Activated CD4-positive, alpha-beta T cell treated with anti-CD3 and anti-CD28 coated beads, Interleukin-2, amount 50 U/mL, for 24 hours (primary cell): ENCODE measurements around the gene USP31.
"Not testable (repeated sequence)": the region's sequence is repeated elsewhere in the genome, so short reads cannot be mapped to it uniquely, and the experiment has no call there.

ENCODE experiments used
- DNase-seq, 2 donors: peaks; one replicate each; pipeline ENCODE4 v3.0.0-alpha.2; 2020; ENCODE audit warnings: low read depth in 1 of 2, low spot score in 1 of 2

Gene USP31

GRCh38 chr16:23156946-23157460 is 7.8 kb upstream of the USP31 start:
- no peak for DNase-seq

DNA sequence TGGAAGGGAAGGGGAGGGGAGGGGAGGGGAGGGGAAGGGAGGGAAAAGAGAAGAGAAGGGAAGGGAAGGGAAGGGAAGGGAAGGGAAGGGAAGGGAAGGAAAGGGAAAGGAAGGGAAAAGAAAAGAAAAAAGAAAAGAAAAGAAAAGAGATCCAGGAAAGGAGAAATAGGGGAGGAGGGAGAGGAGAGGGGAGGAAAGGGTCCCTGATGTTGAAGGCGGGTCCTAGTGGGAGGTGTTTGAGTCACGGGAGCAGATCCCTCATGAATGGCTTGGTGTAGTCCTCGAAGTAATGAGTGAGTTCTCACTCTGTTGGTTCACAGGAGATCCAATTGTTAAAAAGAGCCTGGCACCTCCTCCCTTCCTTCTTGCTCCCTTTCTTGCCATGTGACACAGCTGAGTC is 6.9 kb upstream of the USP31 start:
- DNase-seq: no peak

DNA sequence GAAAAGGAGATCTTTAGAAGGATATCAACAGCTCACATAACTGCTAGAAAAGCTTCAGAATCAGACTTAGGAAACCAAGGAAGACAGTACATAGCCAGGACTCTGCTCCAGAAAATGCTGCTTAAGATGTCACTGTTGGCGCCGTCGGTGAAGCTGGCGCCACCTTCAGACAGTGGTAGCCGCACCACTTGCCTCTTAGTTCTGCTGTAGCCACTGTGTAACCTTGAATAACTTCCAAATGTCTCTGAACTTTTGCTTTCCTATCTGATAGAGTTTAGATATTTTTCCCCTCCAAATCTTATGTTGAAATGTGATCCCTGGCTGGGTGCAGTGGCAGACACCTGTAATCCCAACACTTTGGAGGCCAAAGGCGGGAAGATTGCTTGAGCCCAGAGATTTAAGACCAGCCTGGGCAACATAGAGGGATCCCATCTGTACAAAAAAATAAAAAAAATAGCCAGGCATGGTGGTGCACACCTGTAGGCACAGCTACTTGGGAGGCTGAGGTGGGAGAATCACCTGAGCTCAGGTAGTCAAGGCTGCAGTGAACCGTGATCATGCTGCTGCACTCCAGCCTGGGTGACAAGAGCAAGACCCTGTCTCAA is 6.3 kb upstream of the USP31 start:
- no peak for DNase-seq

DNA sequence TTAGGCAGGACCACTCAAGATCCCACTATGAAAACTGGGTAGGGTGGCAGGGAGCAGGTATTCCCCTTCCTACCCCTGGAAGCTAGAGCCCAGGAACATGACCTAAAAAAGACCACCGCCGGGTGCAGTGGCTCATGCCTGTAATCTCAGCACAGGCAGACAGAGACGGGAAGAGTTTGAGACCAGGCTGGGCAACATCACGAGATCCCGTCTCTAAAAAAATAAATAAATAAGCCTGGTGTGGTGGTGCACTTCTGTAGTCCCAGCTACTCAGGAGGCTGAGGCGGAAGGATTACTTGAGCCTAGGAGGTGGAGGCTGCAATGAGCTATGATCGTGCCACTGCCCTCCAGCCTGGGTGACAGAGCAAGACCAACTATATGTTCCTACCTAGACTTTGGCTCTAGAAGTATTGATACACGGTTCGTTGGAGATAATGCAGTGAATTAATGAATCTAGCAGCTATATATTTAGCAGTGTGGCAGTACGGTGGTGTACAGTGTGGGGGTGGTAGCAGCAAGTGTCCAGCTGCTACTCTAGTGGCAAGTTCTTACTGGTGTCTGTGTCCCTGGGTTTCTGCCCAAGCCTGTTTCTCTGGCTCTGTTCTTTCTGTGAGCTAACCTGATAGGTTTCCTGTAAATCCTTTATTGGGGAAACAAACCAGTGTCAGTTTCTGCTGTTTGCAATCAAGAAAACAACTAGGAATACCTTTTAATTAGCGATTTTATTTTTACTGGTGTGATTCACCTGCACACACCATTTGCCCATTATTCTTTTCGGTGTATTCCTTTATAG is 3.3 kb upstream of the USP31 start:
- DNase-seq: no peak

DNA sequence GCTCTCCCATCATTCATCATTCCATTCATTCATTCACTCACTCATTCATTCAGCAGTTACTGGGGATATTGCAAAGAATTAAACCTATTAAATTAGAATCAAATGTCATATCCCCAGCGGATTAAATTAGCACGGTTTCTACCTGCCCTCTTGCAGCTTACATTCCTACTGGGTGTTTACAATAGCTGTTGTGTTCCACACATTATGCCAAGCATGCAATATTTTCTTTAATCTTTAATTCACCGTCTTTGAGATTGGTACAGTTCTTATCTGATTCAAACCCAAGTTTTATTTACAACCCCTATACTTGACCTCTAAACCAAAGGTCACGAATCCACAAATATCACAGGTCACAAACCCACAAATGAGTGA is 727 bp upstream of the USP31 start:
- DNase-seq: no peak

DNA sequence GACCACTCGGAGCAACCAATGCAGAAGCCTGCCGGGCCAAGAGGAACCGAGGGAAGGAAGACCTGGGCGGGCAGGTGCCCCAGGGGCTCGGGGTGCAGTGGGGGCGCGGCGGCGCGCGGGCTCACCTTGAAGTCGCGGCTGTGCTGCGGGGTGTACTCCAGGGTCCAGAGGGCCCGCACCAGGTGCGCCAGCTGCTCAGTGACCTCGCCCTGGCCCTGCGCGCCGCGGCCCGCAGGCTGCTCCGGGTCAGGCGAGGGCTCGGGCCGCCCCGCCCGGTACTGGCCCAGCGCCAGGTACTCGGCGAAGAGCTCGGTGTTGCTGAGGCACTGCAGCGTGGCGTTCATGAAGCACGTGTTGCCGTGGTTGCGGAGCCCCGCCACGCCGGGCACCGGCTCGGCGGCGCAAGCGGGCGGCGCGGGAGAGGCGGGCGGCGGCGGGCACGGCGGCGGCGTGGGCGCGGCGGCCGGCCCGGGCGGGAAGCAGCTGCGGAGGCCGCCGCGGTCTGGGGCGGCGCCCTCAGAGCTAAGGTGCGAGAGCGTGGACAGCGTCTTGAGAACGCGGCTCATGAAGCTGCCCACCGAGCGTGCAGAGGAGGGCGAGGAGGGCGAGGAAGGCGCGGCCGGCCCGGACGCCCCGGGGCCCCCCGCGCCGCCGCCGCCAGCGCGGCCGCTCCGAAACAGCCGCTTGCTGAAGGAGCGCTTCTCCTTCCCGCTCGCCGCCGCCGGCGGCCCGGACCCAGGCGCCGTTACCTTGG is 562 bp downstream of the USP31 start:
- DNase-seq: peak; percentile 18 to 30

DNA sequence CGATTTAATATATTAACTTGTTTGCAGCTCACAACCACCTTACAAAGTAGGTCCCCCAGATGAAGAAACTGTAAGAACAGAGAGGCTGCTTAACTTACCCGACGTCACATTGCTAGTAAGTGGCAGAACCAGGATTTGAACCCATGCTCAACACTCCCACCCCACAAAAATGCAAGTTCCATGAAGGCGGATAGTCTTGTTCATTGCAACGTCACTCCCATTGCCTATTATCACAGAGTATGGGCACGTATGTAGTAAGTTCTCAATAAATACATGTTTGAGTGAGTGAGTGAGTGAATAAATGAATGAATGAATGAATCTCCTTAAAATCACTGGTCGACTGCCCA is 1.1 kb downstream of the USP31 start:
- no peak for DNase-seq

GRCh38 chr16:23147666-23148065 is 1.6 kb downstream of the USP31 start:
- DNase-seq: no peak

GRCh38 chr16:23146877-23147601 is 2.2 kb downstream of the USP31 start:
- DNase-seq: no peak

DNA sequence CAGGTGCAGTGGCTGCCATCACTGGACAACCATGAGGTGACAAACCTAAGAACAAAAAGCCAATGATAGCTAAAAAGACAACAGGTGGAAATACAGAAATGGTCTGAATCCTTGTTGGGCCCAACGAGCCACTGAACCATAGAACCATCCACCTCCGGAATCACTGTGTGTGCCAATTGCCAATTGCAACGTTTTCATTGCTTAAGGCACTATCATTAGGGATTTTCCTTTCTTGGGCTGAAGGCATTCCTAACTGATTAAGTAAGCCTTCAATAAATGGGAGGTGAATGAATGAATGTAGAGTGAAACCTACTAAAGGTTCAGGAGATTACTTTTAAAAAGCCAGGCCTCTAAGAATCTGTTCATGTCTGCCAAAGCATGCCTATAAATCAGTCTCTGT is 3.6 kb downstream of the USP31 start:
- DNase-seq: no peak

DNA sequence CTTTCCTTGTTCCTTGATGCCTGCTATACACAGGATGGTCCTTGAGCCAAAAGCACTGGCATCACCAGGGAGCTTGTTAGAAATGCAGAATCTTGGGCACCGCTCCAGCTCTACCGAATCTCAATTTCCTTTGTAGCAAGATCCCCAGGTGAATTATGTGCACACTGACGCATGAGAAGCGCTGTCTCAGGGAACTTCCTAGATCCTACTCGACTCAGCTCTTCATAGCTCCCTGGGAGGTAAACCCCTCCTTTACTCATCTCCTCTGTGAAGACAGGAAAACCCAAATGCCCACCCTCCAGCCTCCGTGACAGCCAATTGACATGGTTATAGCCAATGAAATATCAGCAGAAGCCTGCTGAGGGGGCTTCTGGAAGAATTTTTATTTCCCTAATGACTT is 4.1 kb downstream of the USP31 start:
- no peak for DNase-seq

GRCh38 chr16:23144393-23144792 is 4.9 kb downstream of the USP31 start:
- DNase-seq: not testable (repeated sequence)

DNA sequence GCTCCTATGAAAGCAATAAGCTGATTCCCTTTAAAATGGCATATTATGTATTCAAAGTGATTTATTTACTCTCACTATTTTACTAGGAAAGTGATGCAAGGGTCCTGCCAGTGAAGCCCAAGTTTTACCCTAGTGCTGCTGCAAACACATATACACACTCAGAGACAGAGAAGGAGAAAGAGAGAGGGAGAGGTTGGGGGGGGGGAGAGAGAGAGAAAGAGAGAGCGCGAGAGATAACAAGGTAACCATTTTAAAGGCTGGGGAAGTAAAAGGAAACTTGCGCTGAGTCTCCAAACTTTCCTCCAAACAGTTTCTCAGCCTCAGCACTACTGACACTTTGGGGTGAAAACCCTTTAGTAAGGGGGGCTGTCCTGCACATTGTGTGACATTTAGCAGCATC is 5.9 kb downstream of the USP31 start:
- no peak for DNase-seq

DNA sequence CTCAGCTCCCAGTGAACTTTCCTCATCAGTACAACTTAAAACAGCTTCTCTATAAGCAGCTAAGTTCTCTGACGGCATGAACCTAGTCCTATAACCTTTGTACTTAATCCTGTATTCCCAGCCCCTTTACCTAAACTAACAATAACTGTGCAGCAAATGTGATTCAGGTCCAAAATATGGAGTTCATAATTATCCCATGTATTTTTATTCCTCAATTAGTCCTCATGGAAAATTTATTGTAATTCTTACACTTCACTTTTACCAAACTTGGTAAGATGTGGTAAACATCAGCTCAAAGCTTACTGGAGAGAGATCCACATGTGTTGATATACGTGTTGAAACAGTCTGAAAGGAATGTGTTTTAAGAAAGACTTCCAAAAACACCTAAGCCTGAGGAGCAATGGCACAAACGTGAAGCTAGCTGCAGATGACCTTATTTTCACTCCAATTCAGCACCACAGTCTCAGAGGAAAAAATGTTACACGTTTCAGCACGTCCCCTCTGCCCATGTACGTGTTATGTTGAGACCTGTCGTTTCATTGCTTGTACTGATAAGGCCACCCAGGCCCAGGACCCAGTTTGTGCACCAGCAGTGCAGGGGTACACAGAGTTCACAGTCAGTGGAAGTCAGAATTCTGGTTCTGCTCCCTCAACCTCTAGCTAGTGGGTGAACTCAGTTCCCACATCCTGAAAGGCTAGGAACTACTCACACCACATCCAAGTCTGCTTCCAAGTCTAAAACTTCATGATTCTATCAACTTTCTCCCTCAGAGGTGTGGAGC is 7.1 kb downstream of the USP31 start:
- no peak for DNase-seq

DNA sequence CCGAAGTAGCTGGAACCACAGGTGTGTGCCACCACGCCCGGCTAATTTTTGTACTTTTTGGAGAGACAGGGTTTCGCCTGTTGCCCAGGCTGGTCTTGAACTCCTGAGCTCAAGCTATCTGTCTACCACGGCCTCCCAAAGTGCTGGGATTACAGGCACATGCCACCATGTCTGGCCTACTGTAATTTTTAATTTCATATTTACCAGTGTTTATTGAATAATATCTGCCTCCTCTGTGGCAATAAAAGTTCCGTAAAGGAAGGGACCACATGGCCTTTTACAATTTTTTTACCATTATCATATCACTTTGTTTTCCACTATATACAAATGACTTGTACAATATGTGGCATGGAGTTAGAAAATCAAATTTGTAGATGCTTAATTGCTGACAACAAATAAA is 7.8 kb downstream of the USP31 start:
- DNase-seq: no peak

DNA sequence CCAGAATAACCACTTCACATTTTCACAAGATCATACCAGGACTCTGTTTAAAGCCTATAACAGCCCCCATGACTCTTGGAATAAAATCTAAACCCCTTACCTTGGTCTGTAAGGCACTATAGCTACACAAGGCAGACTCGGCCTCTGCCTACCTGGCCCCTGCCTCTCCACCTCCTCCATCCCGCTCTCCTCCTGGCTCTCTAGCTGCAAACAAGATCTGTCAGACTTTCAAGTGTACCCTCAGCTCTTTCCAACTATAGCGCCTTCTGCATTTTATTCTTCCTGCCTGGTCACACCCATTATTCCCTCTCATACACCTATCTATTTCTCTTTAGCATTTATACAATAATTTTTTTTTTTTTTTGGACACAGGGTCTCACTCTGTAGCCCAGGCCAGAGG is 8.2 kb downstream of the USP31 start:
- no peak for DNase-seq

DNA sequence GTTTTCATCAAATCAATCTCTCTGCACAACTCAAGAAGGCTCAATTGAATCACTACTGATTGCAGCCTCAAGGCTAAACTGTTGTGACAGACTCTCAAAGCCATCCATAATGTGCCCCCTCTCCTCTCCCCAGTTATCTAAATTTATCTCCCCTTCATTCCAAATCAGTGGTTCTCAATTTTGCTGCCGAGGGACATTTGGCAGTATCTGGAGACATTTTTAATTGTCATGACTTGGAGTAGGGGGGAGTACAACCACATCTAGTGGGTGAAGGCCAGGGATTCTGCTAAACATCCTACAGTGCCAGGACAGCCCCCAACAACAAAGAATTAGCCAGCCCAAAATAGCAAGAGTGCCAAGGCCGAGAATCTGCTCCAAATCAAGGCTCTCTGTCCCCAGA is 9.1 kb downstream of the USP31 start:
- no peak for DNase-seq

DNA sequence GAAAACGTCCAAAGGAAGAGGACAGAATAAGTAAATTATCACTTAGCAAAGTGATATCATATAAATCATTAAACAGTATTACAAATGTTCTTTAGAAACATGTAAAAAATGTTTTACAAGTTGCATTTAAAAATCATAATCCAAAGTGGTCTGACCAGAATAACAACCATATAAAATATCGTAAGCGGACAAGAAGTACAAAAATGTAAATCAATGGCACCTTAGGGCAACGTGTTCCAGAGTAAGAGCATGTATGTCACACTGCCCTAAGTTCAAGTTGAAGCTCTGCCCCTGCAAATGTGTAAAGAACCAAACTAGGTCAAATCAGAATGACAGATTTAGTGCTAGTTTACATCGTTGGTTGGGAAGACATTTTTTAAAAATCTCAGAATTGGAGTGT is 11.4 kb downstream of the USP31 start:
- no peak for DNase-seq

- DNase-seq: no peak
Measured at GRCh38 chr16:23137256-23137655, 12.0 kb downstream of the USP31 start.

GRCh38 chr16:23134274-23134673 is 15.0 kb downstream of the USP31 start:
- no peak for DNase-seq
